Neuron (in vitro differentiated cells): ENCODE measurements around the gene EFHC1.

Experiments
- H2AFZ ChIP-seq: one replicate; pipeline ENCODE4 v1.6.1; 2013; ENCODE audit warnings: low read depth, mild to moderate bottlenecking, inconsistent platforms, low read length, moderate library complexity
- H3K27me3 ChIP-seq: one replicate; pipeline ENCODE4 v1.6.1; 2013; ENCODE audit warnings: low read length; ENCODE audit not compliant: insufficient read depth
- H3K36me3 ChIP-seq: one replicate; pipeline ENCODE4 v1.6.1; 2013; ENCODE audit warnings: low read length; ENCODE audit not compliant: insufficient read depth
- H3K4me1 ChIP-seq: one replicate; pipeline ENCODE4 v1.6.1; 2013; ENCODE audit warnings: low read length; ENCODE audit not compliant: insufficient read depth
- H3K4me3 ChIP-seq: 2 replicates; pipeline ENCODE4 v1.5.1; 2013; ENCODE audit warnings: mild to moderate bottlenecking, low read length, moderate library complexity
- H3K9me3 ChIP-seq: one replicate; pipeline ENCODE4 v1.6.1; 2013; ENCODE audit warnings: low read length

The EFHC1 gene

DNA sequence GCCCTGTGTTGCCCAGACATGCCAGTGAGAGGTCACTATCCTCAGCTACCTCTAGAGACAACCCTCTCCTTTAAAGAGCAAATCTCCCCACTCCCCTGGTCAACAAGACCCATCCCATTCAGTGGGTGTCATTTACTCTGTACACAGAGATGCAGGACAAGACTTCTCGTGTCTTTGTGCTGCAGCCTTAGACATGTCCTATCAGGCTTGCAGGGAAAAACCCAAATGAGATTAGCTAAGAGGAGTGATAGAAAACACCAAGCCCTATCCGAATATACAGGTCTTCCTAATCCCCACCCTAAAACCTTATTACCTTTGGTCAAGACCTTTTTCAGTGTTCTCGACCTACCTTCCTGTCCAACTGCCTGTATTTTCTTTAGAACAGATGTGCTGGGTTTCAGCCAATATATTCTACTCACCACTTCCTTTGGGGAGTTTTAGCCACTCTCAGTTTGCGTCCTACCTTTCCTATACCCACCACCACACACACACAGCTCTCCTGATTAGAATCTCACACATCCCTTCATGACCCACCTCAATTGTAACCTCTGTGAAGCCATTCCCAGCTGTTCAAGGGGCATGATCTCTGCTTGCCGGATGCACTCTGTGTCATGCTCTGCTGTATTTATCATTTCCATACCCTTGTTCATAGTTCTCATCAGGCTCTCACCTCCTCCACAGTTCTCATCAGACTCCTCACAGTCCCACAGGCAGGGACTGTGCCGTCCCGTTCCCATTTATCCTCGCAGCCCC, 117.0 kb downstream of the EFHC1 start:
- no peak overlapping the region for H3K4me3 ChIP-seq
- no peak overlapping the region for H2AFZ ChIP-seq
- no peaks in the 10 kb centered on the region for H3K27me3 ChIP-seq
- peaks cover 2% of the 10 kb centered on the region for H3K36me3 ChIP-seq
- no peaks in the 10 kb centered on the region for H3K4me1 ChIP-seq
- no peaks in the 10 kb centered on the region for H3K9me3 ChIP-seq

DNA sequence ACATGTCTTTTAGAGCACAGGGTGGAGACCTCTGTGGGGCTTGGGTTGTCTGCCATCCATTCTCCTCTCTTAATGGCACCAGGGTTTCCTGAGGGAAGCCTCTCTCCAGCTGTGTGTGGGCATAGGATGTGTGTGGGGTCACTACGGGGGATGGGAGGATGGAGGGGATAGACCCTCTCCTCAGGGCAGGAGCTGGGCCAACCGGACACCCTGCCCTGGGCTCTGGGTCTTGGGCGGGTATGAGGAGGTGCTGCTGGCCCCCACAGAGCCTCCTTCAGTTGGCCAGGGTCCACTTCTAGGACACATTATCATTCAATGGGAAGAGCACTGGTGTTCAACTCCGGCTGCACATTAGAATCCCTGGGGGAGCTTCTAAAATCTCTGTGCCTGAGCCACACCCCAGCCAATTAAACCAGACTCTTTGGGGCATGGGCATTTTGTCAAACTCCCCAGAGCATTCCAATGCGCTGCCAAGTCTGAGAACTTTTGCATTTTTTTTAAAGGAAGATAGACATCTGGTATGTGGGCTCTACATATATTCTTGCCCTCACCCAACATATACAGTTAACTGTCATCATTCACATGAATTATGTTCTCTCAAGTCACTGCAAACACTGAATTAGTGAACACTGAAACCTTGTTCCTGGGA, 118.2 kb downstream of the EFHC1 start:
- Histone ChIP-seq H3K36me3 (peaks cover 2% of the 10 kb centered on the region), H3K4me3 (no peak overlapping the region), H3K4me1 (no peaks in the 10 kb centered on the region), H2AFZ (no peak overlapping the region), H3K27me3 (no peaks in the 10 kb centered on the region), H3K9me3 (no peaks in the 10 kb centered on the region)

DNA sequence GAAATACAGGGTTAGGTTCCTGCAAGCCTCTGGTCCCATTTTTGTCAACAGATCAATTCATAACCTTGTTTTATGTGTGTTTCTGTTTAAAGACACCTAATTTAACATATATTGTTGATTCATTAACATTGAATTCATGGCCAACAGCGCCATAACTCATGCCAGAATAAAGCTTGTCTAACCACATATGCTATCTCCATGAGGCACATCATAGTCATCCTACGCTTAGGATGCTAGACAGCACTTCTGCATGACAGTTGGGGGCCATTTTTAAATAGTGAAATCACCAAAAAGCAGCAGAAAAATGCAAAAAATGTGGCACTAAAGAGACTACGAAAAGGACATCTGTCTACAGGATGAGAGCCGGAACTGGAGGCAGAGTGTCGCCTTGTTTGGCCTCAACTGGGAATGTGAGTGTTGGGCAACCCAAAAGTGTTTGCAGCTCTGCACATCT, 118.8 kb downstream of the EFHC1 start:
- Histone ChIP-seq H3K9me3 (no peaks in the 10 kb centered on the region), H3K4me3 (no peak overlapping the region), H2AFZ (no peak overlapping the region), H3K27me3 (no peaks in the 10 kb centered on the region), H3K4me1 (peaks cover 2% of the 10 kb centered on the region), H3K36me3 (peaks cover 2% of the 10 kb centered on the region)

GRCh38 chr6:52539607-52540006, 119.5 kb downstream of the EFHC1 start:
- Histone ChIP-seq H3K9me3 (no peaks in the 10 kb centered on the region), H3K4me1 (peaks cover 4% of the 10 kb centered on the region), H2AFZ (no peak overlapping the region), H3K4me3 (no peak overlapping the region), H3K36me3 (no peaks in the 10 kb centered on the region), H3K27me3 (no peaks in the 10 kb centered on the region)

DNA sequence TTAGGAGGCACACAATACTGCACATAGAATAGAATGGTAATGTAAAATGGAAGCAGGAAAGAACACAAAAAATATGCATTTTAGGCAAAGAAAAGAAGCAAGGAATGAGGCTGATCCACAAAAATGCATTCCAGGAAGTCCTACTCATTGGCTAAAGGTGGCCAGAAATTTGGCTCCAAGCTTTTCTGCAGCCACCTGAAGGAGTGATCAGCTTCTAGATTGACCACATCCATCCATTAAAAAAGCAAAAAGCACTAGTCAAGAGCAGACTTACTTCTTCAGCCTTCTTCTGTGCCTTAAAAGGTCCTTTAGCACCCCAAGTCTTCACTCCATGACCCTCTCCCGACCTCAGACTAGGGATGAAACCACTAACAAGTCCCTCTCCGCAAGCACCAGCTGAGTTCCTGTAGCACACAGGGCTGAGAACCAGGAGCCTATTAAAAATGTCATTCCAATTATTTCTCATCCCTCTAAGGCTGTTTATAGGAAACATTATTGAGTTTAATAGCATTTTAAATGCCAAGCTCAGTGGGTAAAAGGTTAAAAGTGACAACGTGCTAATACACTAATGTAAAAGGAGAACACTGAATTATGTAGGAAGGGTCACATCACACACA, 120.3 kb downstream of the EFHC1 start:
- H2AFZ ChIP-seq: no peak overlapping the region
- no peaks in the 10 kb centered on the region for H3K36me3 ChIP-seq
- H3K4me1 ChIP-seq: peaks cover 4% of the 10 kb centered on the region
- no peak overlapping the region for H3K4me3 ChIP-seq
- no peaks in the 10 kb centered on the region for H3K9me3 ChIP-seq
- H3K27me3 ChIP-seq: no peaks in the 10 kb centered on the region

GRCh38 chr6:52541135-52541534, 121.0 kb downstream of the EFHC1 start:
- Histone ChIP-seq H3K4me3 (no peak overlapping the region), H3K4me1 (peaks cover 4% of the 10 kb centered on the region), H3K27me3 (no peaks in the 10 kb centered on the region), H3K36me3 (no peaks in the 10 kb centered on the region), H2AFZ (no peak overlapping the region), H3K9me3 (no peaks in the 10 kb centered on the region)

DNA sequence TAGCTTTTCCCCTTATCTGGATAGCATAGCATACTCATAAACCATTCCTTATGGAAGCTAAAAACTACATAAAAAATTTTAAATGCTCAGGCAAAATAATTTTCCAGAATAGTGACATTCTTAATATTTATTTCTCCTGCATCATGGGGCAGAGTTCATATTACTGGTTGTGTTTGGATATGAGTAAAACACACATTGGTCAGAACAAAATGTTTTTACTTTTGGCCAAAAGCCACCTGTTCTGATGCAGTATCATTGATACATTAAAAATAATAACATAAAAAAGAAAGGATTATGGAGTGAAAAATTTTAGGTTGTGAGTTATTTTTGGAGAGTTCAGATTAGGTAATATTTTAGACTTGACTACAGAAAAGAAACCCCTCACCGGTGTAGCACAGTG, 123.1 kb downstream of the EFHC1 start:
- Histone ChIP-seq H2AFZ (no peak overlapping the region), H3K27me3 (no peaks in the 10 kb centered on the region), H3K36me3 (no peaks in the 10 kb centered on the region), H3K4me3 (no peak overlapping the region), H3K4me1 (peaks cover 4% of the 10 kb centered on the region), H3K9me3 (no peaks in the 10 kb centered on the region)

- Histone ChIP-seq H2AFZ (no peak overlapping the region), H3K9me3 (no peaks in the 10 kb centered on the region), H3K4me1 (peaks cover 4% of the 10 kb centered on the region), H3K36me3 (no peaks in the 10 kb centered on the region), H3K4me3 (no peak overlapping the region), H3K27me3 (no peaks in the 10 kb centered on the region)
Observed at GRCh38 chr6:52543729-52544601, 123.8 kb downstream of the EFHC1 start.

- no peaks in the 10 kb centered on the region for H3K36me3 ChIP-seq
- peaks cover 4% of the 10 kb centered on the region for H3K4me1 ChIP-seq
- no peaks in the 10 kb centered on the region for H3K27me3 ChIP-seq
- H3K9me3 ChIP-seq: no peaks in the 10 kb centered on the region
- no peak overlapping the region for H3K4me3 ChIP-seq
- no peak overlapping the region for H2AFZ ChIP-seq
Observed at GRCh38 chr6:52544602-52545405, 124.7 kb downstream of the EFHC1 start.

- H3K9me3 ChIP-seq: no peaks in the 10 kb centered on the region
- H2AFZ ChIP-seq: no peak overlapping the region
- peaks cover 4% of the 10 kb centered on the region for H3K4me1 ChIP-seq
- no peaks in the 10 kb centered on the region for H3K36me3 ChIP-seq
- H3K27me3 ChIP-seq: no peaks in the 10 kb centered on the region
- no peak overlapping the region for H3K4me3 ChIP-seq
Observed at GRCh38 chr6:52545406-52546119, 125.4 kb downstream of the EFHC1 start.

DNA sequence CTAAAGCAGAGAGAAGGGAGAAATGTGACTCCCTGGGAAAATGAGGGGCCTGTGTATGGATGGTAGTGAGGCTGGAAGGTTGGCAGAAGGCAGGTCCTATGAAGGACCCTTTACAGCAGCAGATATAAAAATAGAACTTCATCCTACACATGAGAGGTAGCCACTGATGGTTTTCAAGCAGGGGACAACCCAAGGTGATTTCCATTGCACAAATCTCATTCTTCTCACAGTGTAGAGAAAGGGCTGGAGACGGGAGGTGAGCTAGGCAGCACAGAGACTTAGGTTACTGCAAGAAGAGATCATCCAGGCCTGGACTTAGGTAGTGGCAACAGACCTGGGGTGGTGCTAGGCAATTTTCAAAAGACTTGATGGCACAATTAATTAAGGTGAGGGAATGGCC, 126.0 kb downstream of the EFHC1 start:
- H3K4me1 ChIP-seq: peaks cover 7% of the 10 kb centered on the region
- H3K27me3 ChIP-seq: no peaks in the 10 kb centered on the region
- no peaks in the 10 kb centered on the region for H3K9me3 ChIP-seq
- H3K36me3 ChIP-seq: no peaks in the 10 kb centered on the region
- no peak overlapping the region for H3K4me3 ChIP-seq
- H2AFZ ChIP-seq: no peak overlapping the region

GRCh38 chr6:52546678-52547077, 126.5 kb downstream of the EFHC1 start:
- Histone ChIP-seq H3K4me3 (no peak overlapping the region), H3K4me1 (peaks cover 12% of the 10 kb centered on the region), H3K9me3 (no peaks in the 10 kb centered on the region), H2AFZ (no peak overlapping the region), H3K36me3 (no peaks in the 10 kb centered on the region), H3K27me3 (no peaks in the 10 kb centered on the region)
